Measurements from ENCODE around the gene APP. TPM values are rescaled to one million over a fixed set of nuclear protein-coding genes. Genes with fewer than 3 reads are reported as not detected.

The APP gene
- total RNA-seq, 1 experiment from 2014 or later, result 224 TPM

GRCh38 chr21:26020510-26020909, 150.1 kb downstream of the APP start:
- no peak for DNase-seq
- intact Hi-C loops (cut with micrococcal nuclease; ENCODE audit: unreplicated experiment), result no loop called here
- TF ChIP-seq CTCF (conservative IDR thresholded peaks at IDR 0.05) (no peak), EZH2 (IDR thresholded peaks at IDR 0.05; ENCODE audit: low read depth) (no peak)
- CTCF ChIA-PET, result no interaction called here
- Histone ChIP-seq H3K9me3 (ENCODE audit: insufficient read depth, low read depth) (no peaks in the 10 kb centered on the region), H3K27me3 (ENCODE audit: insufficient read depth, low read depth) (no peaks in the 10 kb centered on the region), H3K4me3 (no peak overlapping the region), H4K20me1 (ENCODE audit: insufficient read depth) (no peaks in the 10 kb centered on the region; the same call in 1 of the 2 replicates), H3K27ac (no peak overlapping the region), H3K9me2 (ENCODE audit: insufficient read depth) (no peaks in the 10 kb centered on the region), H2AFZ (no peak overlapping the region), H3K4me2 (no peak overlapping the region), H3F3A (ENCODE audit: insufficient read depth, low read depth) (no peaks in the 10 kb centered on the region), H3K36me3 (ENCODE audit: low read depth) (no peaks in the 10 kb centered on the region), H3K79me2 (ENCODE audit: low read depth) (no peaks in the 10 kb centered on the region), H3K4me1 (replicated peaks; ENCODE audit: insufficient read depth) (no peaks in the 10 kb centered on the region)
- POLR2A ChIA-PET (ENCODE audit: unreplicated experiment), result no interaction called here
- BruUV-seq (replicated peaks), result no TSS peak

- H4K20me1 ChIP-seq (ENCODE audit: insufficient read depth), result no peaks in the 10 kb centered on the region; the same call in 1 of the 2 replicates
- H2AFZ ChIP-seq, result no peak overlapping the region
- H3K79me2 ChIP-seq (ENCODE audit: low read depth), result no peaks in the 10 kb centered on the region
- no peaks in the 10 kb centered on the region for H3F3A ChIP-seq (ENCODE audit: insufficient read depth, low read depth)
- H3K4me3 ChIP-seq, result no peak overlapping the region
- no peaks in the 10 kb centered on the region for H3K27me3 ChIP-seq (ENCODE audit: insufficient read depth, low read depth)
- CTCF ChIA-PET, result no interaction called here
- H3K27ac ChIP-seq, result no peak overlapping the region
- no peaks in the 10 kb centered on the region for H3K9me3 ChIP-seq (ENCODE audit: insufficient read depth, low read depth)
- intact Hi-C loops (cut with micrococcal nuclease; ENCODE audit: unreplicated experiment), result no loop called here
- no peaks in the 10 kb centered on the region for H3K9me2 ChIP-seq (ENCODE audit: insufficient read depth)
- no TSS peak for BruUV-seq (replicated peaks)
- H3K4me1 ChIP-seq (replicated peaks; ENCODE audit: insufficient read depth), result no peaks in the 10 kb centered on the region
- H3K36me3 ChIP-seq (ENCODE audit: low read depth), result no peaks in the 10 kb centered on the region
- TF ChIP-seq EZH2 (IDR thresholded peaks at IDR 0.05; ENCODE audit: low read depth) (no peak), CTCF (conservative IDR thresholded peaks at IDR 0.05) (no peak)
- no peak overlapping the region for H3K4me2 ChIP-seq
- no peak for DNase-seq
- POLR2A ChIA-PET (ENCODE audit: unreplicated experiment), result no interaction called here
Observed at GRCh38 chr21:26020081-26020480, 150.5 kb downstream of the APP start.

- no peaks in the 10 kb centered on the region for H3K79me2 ChIP-seq (ENCODE audit: low read depth)
- no peaks in the 10 kb centered on the region for H3K4me1 ChIP-seq (replicated peaks; ENCODE audit: insufficient read depth)
- no peaks in the 10 kb centered on the region; the same call in 1 of the 2 replicates for H4K20me1 ChIP-seq (ENCODE audit: insufficient read depth)
- TF ChIP-seq CTCF (conservative IDR thresholded peaks at IDR 0.05), result no peak
- TF ChIP-seq EZH2 (IDR thresholded peaks at IDR 0.05; ENCODE audit: low read depth), result no peak
- BruUV-seq (replicated peaks), result no TSS peak
- DNase-seq, result no peak
- CTCF ChIA-PET, result no interaction called here
- intact Hi-C loops (cut with micrococcal nuclease; ENCODE audit: unreplicated experiment), result no loop called here
- H3K9me3 ChIP-seq (ENCODE audit: insufficient read depth, low read depth), result no peaks in the 10 kb centered on the region
- H3K4me3 ChIP-seq, result no peak overlapping the region
- H3K4me2 ChIP-seq, result no peak overlapping the region
- no peaks in the 10 kb centered on the region for H3F3A ChIP-seq (ENCODE audit: insufficient read depth, low read depth)
- H2AFZ ChIP-seq, result no peak overlapping the region
- H3K9me2 ChIP-seq (ENCODE audit: insufficient read depth), result no peaks in the 10 kb centered on the region
- H3K27ac ChIP-seq, result no peak overlapping the region
- H3K27me3 ChIP-seq (ENCODE audit: insufficient read depth, low read depth), result no peaks in the 10 kb centered on the region
- POLR2A ChIA-PET (ENCODE audit: unreplicated experiment), result no interaction called here
- no peaks in the 10 kb centered on the region for H3K36me3 ChIP-seq (ENCODE audit: low read depth)
Observed at GRCh38 chr21:26019236-26019635, 151.3 kb downstream of the APP start.

Measured in PC-9 (cell line).